A673 (cell line): Measurements from ENCODE around the gene GLIS2.

Experiments used
- CTCF ChIP-seq: fragments of 300-800, 200-600 bp; sonication (generic); conservative IDR thresholded peaks from 2 replicates; pipeline ENCODE4 v1.5.1; 2017; ENCODE audit warnings: low read depth, mild to moderate bottlenecking, antibody characterized with exemption, low read length, moderate library complexity, mixed read lengths
- EZH2 ChIP-seq: fragments of 200-600 bp; sonication (generic); IDR thresholded peaks from 2 replicates; pipeline ENCODE4 v1.6.1; 2017; ENCODE audit warnings: borderline replicate concordance, low read depth, mild to moderate bottlenecking, mixed read lengths, antibody characterized with exemption, low read length; ENCODE audit not compliant: poor library complexity, severe bottlenecking

GRCh38 chr16:4291699-4292098 lies 24.2 kb upstream of the GLIS2 start:
- TF ChIP-seq CTCF (no peak), EZH2 (no peak)
